Cerebellar cortex (tissue), 1 donor: Measurements from ENCODE around the gene CACNA2D3.

Experiments used
- DNase-seq: peaks from one replicate; pipeline ENCODE4 v3.0.0-alpha.2; 2015; ENCODE audit warnings: low spot score

CACNA2D3 gene

DNA sequence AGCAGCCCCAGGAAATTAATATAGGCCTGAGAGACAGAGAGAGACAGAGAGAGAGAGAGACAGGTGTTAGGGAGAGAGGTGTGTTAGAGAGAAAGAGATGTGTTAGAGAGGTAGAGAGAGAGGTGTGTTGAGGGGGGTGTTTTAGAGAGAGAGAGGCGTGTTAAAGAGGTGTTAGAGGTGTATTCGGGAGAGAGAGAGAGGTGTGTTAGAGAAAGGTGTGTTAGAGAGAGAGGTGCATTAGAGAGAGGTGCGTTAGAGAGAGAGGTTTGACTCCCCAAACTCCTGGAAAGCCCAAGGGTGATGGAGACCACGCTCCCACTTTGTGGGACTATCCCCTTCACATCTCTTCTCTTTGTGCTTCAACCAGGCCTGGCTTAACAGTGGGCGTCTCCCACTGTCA lies 95.5 kb downstream of the CACNA2D3 start:
- no peak for DNase-seq

DNA sequence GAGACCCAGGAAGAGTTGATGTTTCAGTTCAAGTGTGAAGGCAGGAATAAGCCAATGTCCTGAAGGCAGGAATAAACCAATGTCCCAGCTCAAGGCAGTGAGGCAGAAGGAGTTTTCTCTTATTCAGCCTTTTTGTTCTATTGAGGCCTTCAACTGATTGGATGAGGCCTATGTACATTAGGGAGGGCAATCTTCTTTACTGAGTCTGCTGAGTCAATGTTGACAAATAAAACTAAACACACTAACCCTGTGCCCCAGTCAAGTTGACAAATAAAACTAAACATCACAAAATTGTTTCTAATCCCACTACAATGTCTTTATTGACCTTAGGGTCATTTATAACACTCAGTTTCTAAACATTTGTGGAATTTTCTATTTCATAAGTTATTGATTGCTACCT lies 100.0 kb downstream of the CACNA2D3 start:
- DNase-seq = no peak

DNA sequence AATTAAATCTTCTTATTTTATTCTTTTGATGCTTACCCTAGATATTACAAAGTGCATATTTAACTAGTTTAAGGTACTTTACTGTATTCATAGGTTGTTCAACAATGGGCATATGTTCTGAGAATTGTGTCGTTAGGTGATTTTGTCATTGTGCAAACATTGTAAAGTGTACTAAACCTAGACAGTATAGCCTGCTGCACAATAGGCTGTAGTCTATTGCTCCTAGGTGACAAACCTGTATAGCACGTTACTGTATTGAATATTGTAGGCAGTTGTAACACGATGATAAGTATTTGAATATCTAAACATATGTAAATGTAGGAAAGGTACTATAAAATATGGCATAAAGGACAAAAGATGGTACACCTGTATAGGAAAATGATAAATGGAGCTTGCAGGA lies 100.7 kb downstream of the CACNA2D3 start:
- DNase-seq = no peak

DNA sequence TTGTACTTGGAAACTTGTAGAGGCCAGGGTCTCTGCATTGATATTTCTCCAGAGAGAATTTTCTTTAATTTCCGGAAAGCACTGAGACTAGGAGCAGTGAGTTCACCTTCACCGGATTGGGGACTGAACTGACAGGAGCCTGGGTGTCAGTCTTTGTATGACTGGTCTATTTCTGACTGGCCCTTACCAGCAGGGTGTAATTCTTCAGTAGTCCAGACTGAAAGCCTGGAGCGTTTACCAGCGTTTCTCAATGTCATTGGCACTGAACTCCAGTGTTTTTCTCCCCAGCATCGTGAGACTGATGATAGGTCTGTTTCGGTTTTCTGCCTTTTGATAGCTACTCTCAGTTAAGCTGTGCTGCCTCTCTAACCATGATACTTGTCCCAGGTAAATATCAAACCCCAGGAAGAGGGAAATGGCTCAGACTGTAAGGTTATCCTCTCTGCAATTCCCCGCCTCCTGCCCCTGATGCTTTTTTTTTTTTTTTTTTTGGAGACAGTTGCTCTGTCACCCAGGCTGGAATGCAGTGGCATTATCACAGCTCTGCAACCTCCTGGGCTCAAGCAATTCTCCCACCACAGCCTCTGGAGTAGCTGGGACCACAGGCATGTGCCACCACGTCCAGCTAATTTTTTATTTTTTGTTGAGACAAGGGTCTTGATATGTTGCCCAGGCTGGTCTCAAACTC lies 103.6 kb downstream of the CACNA2D3 start:
- no peak for DNase-seq

DNA sequence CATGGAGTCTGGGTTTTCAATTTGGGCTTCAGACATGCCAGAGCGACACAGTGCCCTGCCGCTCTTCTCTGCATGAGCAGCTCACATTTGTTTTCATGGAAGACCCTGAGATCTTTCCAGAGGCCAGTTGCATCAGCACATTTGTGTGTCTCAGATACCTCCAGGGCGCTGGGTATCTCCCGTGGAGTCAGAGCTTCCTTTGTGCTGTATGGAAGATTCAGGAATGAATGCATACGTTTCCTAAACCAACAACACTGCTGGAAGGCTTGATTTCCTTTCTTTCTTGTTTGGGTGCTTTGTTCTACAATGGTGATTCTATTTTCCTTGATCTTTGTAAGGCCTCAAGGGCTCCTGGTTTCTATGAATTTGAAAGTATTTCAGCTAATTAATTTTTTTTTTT lies 106.5 kb downstream of the CACNA2D3 start:
- DNase-seq = no peak

- DNase-seq = no peak
Observed at GRCh38 chr3:54232618-54233017, 110.3 kb downstream of the CACNA2D3 start.

DNA sequence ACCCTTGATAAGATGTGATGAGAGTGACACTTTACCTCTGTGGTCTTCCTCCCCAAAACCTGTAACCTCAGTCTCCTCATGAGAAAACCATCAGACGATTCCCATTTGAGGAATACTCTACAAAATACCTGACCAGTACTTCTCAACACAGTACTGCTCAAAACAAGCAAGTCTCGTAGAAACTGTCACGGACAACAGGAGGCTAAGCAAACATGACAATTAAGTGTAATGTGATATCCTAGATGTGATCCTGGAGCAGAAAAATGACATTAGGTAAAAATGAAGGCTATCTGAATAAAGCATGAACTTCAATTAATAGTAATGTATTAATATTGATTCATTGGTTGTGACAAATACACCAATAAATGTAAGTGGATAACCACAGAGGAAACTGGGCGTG lies 113.6 kb downstream of the CACNA2D3 start:
- no peak for DNase-seq

DNA sequence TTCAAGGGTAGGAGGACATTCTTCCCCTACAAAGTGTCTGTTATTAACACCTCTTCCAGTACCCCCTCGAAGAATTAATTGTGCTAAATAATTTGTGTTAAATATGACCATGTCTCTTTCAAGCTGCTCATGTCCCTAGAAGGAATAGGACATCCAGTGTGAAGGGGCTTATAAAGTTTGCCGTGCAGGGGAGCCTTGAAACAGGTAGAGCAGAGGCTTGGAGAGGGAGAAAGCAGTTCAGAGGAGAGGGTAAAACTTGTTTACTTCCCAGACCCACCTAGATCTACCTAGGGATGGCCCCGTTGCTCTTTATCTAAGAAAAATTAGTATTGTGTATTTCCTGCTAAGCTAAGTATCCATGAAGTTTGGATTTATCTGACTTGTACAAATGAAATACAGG lies 114.8 kb downstream of the CACNA2D3 start:
- no peak for DNase-seq

GRCh38 chr3:54237788-54238502 lies 115.6 kb downstream of the CACNA2D3 start:
- DNase-seq = no peak

- no peak for DNase-seq
Observed at GRCh38 chr3:54240309-54240708, 118.0 kb downstream of the CACNA2D3 start.

GRCh38 chr3:54243056-54243931 lies 120.9 kb downstream of the CACNA2D3 start:
- no peak for DNase-seq

- DNase-seq = no peak
Observed at GRCh38 chr3:54243960-54244682, 121.8 kb downstream of the CACNA2D3 start.

GRCh38 chr3:54251705-54252104 lies 129.4 kb downstream of the CACNA2D3 start:
- no peak for DNase-seq

- no peak for DNase-seq
Observed at GRCh38 chr3:54257125-54257720, 134.9 kb downstream of the CACNA2D3 start.

GRCh38 chr3:54259636-54260035 lies 137.3 kb downstream of the CACNA2D3 start:
- DNase-seq = no peak

GRCh38 chr3:54261141-54261540 lies 138.8 kb downstream of the CACNA2D3 start:
- no peak for DNase-seq

DNA sequence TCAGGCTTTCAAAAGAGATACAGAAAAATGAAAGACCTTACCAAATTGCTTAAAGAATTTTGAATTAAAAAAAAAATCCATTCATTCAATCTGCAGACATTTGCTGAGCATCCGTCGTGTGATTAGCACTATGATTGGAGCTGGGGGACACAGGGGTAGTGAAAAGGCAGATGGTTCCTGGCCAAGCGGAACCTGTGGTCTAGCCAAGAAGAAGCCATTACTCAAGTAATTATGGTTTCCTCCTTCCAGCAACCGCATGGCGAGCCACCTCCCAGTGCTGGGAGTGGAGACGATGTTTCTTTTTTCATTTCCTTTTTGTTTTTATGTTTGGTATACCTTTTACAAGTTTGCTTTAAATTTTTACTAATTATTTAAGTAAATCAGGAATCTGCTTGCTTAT lies 140.2 kb downstream of the CACNA2D3 start:
- DNase-seq = no peak

DNA sequence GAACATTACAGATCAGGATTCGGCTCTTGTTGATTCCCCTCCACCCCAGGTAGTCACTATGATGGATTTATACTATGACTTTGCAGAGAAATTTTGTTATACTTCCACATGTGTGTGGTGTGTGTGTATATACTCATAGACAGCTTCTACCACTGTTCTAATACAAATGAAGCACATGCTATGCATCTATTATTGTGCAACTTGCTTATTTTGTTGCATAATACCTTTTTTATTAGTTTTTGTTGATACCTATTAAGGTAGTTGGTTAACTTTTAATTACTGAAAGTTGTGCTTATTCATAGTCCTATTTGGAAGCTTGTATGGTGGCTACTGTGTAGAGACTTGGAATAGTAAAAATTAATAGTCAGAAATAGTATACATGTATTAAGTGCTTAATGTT lies 140.6 kb downstream of the CACNA2D3 start:
- no peak for DNase-seq

DNA sequence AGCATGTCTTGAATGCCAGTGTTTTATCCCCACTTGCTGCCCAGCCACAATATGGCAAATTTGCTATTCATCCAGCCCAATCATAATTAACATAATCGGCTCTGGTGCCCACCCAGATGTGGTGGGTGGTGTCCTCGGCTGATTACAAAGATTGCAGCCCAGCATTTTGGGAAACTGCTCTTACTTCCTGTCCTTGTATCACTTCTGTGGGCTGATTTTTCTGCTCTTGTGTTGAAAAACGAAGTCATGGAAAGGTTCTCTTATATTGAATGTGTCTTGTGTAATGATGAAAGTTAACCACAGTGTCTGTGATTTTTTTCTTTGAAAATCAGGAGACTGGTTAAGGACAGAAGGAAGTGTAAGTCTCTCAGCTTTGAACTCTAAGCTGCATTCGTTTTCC lies 141.7 kb downstream of the CACNA2D3 start:
- no peak for DNase-seq

DNA sequence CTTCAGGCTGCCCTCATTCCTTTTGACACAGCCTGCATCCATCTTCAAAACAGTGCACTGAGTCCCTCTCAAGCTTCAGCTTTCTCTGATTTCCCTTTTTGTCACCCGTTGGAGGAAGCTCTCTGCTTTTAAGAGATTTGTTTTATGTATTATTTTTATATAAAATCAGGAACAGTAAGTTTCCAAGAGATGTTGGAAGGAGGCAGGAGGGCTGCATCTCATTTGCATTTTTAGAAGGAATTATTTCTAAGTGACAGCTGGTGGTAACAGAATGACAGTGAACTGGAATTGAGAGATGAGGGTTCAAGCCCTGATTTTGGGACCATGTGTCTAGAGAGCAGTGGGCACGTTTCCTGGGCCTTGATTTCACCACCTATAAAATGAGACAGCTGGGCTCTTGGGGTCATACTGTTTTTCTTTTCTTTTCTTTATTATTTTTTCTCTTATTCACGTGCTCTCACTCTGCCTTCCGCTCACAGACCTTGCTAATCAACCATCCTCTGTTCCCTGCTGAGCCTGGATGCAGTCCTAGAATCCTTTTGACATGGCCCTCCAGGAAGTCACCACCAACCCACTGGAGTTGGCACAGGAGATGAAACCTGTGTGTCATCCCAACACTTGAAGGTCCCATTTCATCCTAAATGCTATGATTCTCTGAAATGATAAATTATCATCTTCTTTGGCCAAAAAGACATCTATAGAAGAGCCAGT lies 148.6 kb downstream of the CACNA2D3 start:
- DNase-seq = peak; percentile 31

DNA sequence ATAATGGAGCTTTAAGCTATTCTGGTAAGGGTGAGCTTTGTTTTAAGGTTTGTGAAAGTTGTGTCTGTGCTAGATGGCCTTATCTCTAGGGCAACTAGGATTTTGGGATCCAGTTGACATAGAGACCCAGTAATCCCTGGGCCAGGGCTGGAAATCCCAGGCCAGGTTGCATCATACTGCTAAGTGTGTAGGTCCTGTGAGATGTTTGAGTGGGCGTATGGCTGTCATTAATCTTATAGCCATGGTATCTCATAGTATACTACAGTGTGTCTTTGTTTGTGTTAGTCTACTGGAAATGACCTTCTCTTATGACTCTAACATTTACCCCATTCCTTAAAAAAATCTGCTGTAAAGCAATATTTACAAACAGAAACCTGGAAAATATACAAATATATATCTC lies 151.4 kb downstream of the CACNA2D3 start:
- no peak for DNase-seq
